HEK293 (cell line): Measurements from ENCODE around the gene BICRA.

Experiments used
- CTCF ChIA-PET: fragments of 350-600 bp; formaldehyde crosslinking; extraction: SDS; loops from one replicate; lab custom pipeline; 2021; ENCODE audit warnings: antibody characterized with exemption; lab: Yijun Ruan, JAX
- POLR2A ChIA-PET: fragments of 300-600 bp; formaldehyde crosslinking; extraction: SDS; loops from one replicate; lab custom pipeline; 2020; ENCODE audit warnings: antibody characterized with exemption, inconsistent platforms; lab: Yijun Ruan, JAX
- H3K27ac ChIP-seq: fragments of 200-500 bp; sonication (Bioruptor generic); 2 replicates; pipeline ENCODE4 v1.5.1; 2014; ENCODE audit warnings: low read depth, low read length, control low read depth, inconsistent platforms; ENCODE audit errors: extremely low read depth
- H3K36me3 ChIP-seq, 2 experiments: fragments of 200-500 bp in 1 of 2; sonication (Bioruptor generic) in 1 of 2; 1 replicate in 1 of 2; 2 replicates in 1 of 2; pipeline ENCODE4 v1.5.1; 2014 to 2017; ENCODE audit warnings: inconsistent platforms in 2 of 2, low read length in 2 of 2; ENCODE audit not compliant: control insufficient read depth in 2 of 2, insufficient read depth in 1 of 2
- H3K4me1 ChIP-seq: fragments of 200-500 bp; sonication (Bioruptor generic); 2 replicates; pipeline ENCODE4 v1.5.1; 2014; ENCODE audit warnings: mild to moderate bottlenecking, low read length, inconsistent platforms; ENCODE audit not compliant: control insufficient read depth, insufficient read depth
- H3K4me3 ChIP-seq: 2 replicates; pipeline ENCODE4 v1.5.1; 2011; ENCODE audit warnings: low read depth, mild to moderate bottlenecking, control low read depth, low read length, moderate library complexity
- H3K9me3 ChIP-seq: fragments of 200-500 bp; sonication (Bioruptor generic); 2 replicates; pipeline ENCODE4 v1.5.1; 2014; ENCODE audit warnings: low read depth, low read length, inconsistent platforms; ENCODE audit not compliant: control insufficient read depth, insufficient read depth
- GLI2 ChIP-seq: fragments of 450-650 bp; formaldehyde crosslinking; IDR thresholded peaks from 2 replicates; pipeline ENCODE4; 2017; ENCODE audit warnings: missing biosample characterization, missing genetic modification characterization, low read depth, borderline replicate concordance
- IKZF3 ChIP-seq: fragments of 450-650 bp; IDR thresholded peaks from 2 replicates; pipeline ENCODE4 v1.5.0; 2018; ENCODE audit warnings: missing biosample characterization, mild to moderate bottlenecking, missing genetic modification characterization, moderate library complexity
- KLF1 ChIP-seq: fragments of 450-650 bp; formaldehyde crosslinking; IDR thresholded peaks from 2 replicates; pipeline ENCODE4 v1.5.1; 2016; ENCODE audit warnings: missing biosample characterization, missing genetic modification characterization
- KLF16 ChIP-seq: fragments of 450-650 bp; formaldehyde crosslinking; IDR thresholded peaks from 2 replicates; pipeline ENCODE4 v1.5.1; 2017; ENCODE audit warnings: missing biosample characterization, missing genetic modification characterization
- SP2 ChIP-seq: fragments of 450-650 bp; formaldehyde crosslinking; IDR thresholded peaks from 2 replicates; pipeline ENCODE4 v1.5.1; 2016; ENCODE audit warnings: missing biosample characterization, missing genetic modification characterization
- ZBTB17 ChIP-seq: fragments of 450-650 bp; formaldehyde crosslinking; IDR thresholded peaks from 2 replicates; pipeline ENCODE4 v1.5.1; 2016; ENCODE audit warnings: missing biosample characterization, missing genetic modification characterization
- ZBTB48 ChIP-seq: fragments of 450-650 bp; formaldehyde crosslinking; IDR thresholded peaks from 2 replicates; pipeline ENCODE4 v1.5.1; 2016; ENCODE audit warnings: missing biosample characterization, missing genetic modification characterization
- ZEB2 ChIP-seq: fragments of 450-650 bp; formaldehyde crosslinking; IDR thresholded peaks from 2 replicates; pipeline ENCODE4 v1.5.1; 2016; ENCODE audit warnings: missing biosample characterization, missing genetic modification characterization
- ZFP37 ChIP-seq: fragments of 450-650 bp; formaldehyde crosslinking; IDR thresholded peaks from 2 replicates; pipeline ENCODE4 v1.5.1; 2016; ENCODE audit warnings: missing biosample characterization, missing genetic modification characterization
- ZFP69B ChIP-seq: fragments of 450-650 bp; formaldehyde crosslinking; IDR thresholded peaks from 2 replicates; pipeline ENCODE4 v1.5.1; 2016; ENCODE audit warnings: missing biosample characterization, missing genetic modification characterization
- ZNF169 ChIP-seq: fragments of 450-650 bp; formaldehyde crosslinking; IDR thresholded peaks from 2 replicates; pipeline ENCODE4 v1.5.1; 2016; ENCODE audit warnings: missing biosample characterization, missing genetic modification characterization
- ZNF184 ChIP-seq: fragments of 450-650 bp; IDR thresholded peaks from 2 replicates; pipeline ENCODE4 v1.5.1; 2018; ENCODE audit warnings: missing biosample characterization, mild to moderate bottlenecking, missing genetic modification characterization
- ZNF214 ChIP-seq: fragments of 450-650 bp; formaldehyde crosslinking; IDR thresholded peaks from 2 replicates; pipeline ENCODE4 v1.5.1; 2017; ENCODE audit warnings: missing biosample characterization, mild to moderate bottlenecking, missing genetic modification characterization, borderline replicate concordance
- ZNF280D ChIP-seq: fragments of 450-650 bp; formaldehyde crosslinking; IDR thresholded peaks from 2 replicates; pipeline ENCODE4 v1.5.1; 2016; ENCODE audit warnings: missing biosample characterization, missing genetic modification characterization
- ZNF302 ChIP-seq: fragments of 450-650 bp; formaldehyde crosslinking; IDR thresholded peaks from 2 replicates; pipeline ENCODE4 v1.5.1; 2016; ENCODE audit warnings: missing biosample characterization, missing genetic modification characterization, low read depth
- ZNF311 ChIP-seq: fragments of 450-650 bp; formaldehyde crosslinking; IDR thresholded peaks from 2 replicates; pipeline ENCODE4 v1.5.1; 2017; ENCODE audit warnings: missing biosample characterization, missing genetic modification characterization, borderline replicate concordance
- ZNF341 ChIP-seq: fragments of 450-650 bp; formaldehyde crosslinking; IDR thresholded peaks from 2 replicates; pipeline ENCODE4; 2016; ENCODE audit warnings: low read depth, missing biosample characterization, missing genetic modification characterization
- ZNF366 ChIP-seq: fragments of 450-650 bp; formaldehyde crosslinking; conservative IDR thresholded peaks from 2 replicates; pipeline ENCODE4 v1.5.1; 2016; ENCODE audit warnings: missing biosample characterization, missing genetic modification characterization
- ZNF449 ChIP-seq: fragments of 450-650 bp; formaldehyde crosslinking; IDR thresholded peaks from 2 replicates; pipeline ENCODE4 v1.5.1; 2017; ENCODE audit warnings: missing biosample characterization, mild to moderate bottlenecking, missing genetic modification characterization, moderate library complexity
- ZNF514 ChIP-seq: fragments of 450-650 bp; formaldehyde crosslinking; IDR thresholded peaks from 2 replicates; pipeline ENCODE4 v1.5.1; 2016; ENCODE audit warnings: missing biosample characterization, missing genetic modification characterization
- ZNF558 ChIP-seq: fragments of 450-650 bp; formaldehyde crosslinking; IDR thresholded peaks from 2 replicates; pipeline ENCODE4 v1.5.1; 2016; ENCODE audit warnings: missing biosample characterization, missing genetic modification characterization
- ZNF580 ChIP-seq: fragments of 450-650 bp; formaldehyde crosslinking; IDR thresholded peaks from 2 replicates; pipeline ENCODE4 v1.5.1; 2016; ENCODE audit warnings: missing biosample characterization, missing genetic modification characterization
- ZNF660 ChIP-seq: fragments of 450-650 bp; IDR thresholded peaks from 2 replicates; pipeline ENCODE4 v1.5.1; 2018; ENCODE audit warnings: missing biosample characterization, mild to moderate bottlenecking, missing genetic modification characterization
- ZNF664 ChIP-seq: fragments of 450-650 bp; formaldehyde crosslinking; IDR thresholded peaks from 2 replicates; pipeline ENCODE4 v1.5.1; 2016; ENCODE audit warnings: missing biosample characterization, missing genetic modification characterization
- ZNF747 ChIP-seq: fragments of 450-650 bp; formaldehyde crosslinking; IDR thresholded peaks from 2 replicates; pipeline ENCODE4 v1.5.1; 2016; ENCODE audit warnings: missing biosample characterization, missing genetic modification characterization
- ZNF785 ChIP-seq: fragments of 450-650 bp; formaldehyde crosslinking; IDR thresholded peaks from 2 replicates; pipeline ENCODE4 v1.5.1; 2016; ENCODE audit warnings: missing biosample characterization, missing genetic modification characterization
- ZNF843 ChIP-seq: fragments of 450-650 bp; formaldehyde crosslinking; IDR thresholded peaks from 2 replicates; pipeline ENCODE4 v1.5.1; 2016; ENCODE audit warnings: missing biosample characterization, missing genetic modification characterization
- ZXDB ChIP-seq: fragments of 450-650 bp; formaldehyde crosslinking; IDR thresholded peaks from 2 replicates; pipeline ENCODE4 v1.5.1; 2016; ENCODE audit warnings: missing biosample characterization, missing genetic modification characterization

The BICRA gene

GRCh38 chr19:47697863-47698609 is 89.1 kb downstream of the BICRA start (continued):
- TF ChIP-seq ZBTB17 (tag by site-specific recombination) (peak; percentile 78), ZNF843 (peak; percentile 41; the same call in 1 of the 2 replicates), ZFP69B (tag by site-specific recombination) (0 out of 2 replicates have a peak, but pooled peaks have one; percentile 49), ZNF169 (tag by site-specific recombination) (no peak), SP2 (tag by site-specific recombination) (no peak), IKZF3 (tag by site-specific recombination) (peak; percentile 73), ZNF449 (peak; percentile 85), ZNF514 (tag by site-specific recombination) (no peak), ZNF558 (tag by site-specific recombination) (no peak), ZNF580 (0 out of 2 replicates have a peak, but pooled peaks have one; percentile 40), ZFP37 (tag by site-specific recombination) (0 out of 2 replicates have a peak, but pooled peaks have one; percentile 29), ZNF660 (tag by site-specific recombination) (peak; percentile 85), ZNF341 (tag by site-specific recombination) (peak; percentile 45), ZEB2 (tag by site-specific recombination) (peak; percentile 31; the same call in 1 of the 2 replicates), ZNF785 (tag by site-specific recombination) (peak; percentile 51; the same call in 1 of the 2 replicates), KLF16 (tag by site-specific recombination) (0 out of 2 replicates have a peak, but pooled peaks have one; percentile 31), ZNF366 (tag by site-specific recombination) (peak; percentile 97)
- TF ChIP-seq, all 188 proteins: peak for 35

GRCh38 chr19:47698631-47699359 is 89.9 kb downstream of the BICRA start:
- Histone ChIP-seq H3K9me3 (no peaks in the 10 kb centered on the region), H3K27ac (no peak overlapping the region), H3K4me1 (no peaks in the 10 kb centered on the region), H3K36me3 (peaks cover 15 to 50% of the 10 kb centered on the region in 2 experiments; a peak in 2 of 3 replicates), H3K4me3 (no peak overlapping the region)
- TF ChIP-seq ZNF747 (no peak), ZNF311 (tag by site-specific recombination) (no peak), ZXDB (tag by site-specific recombination) (no peak), ZNF302 (tag by site-specific recombination) (no peak), ZNF184 (tag by site-specific recombination) (no peak), ZNF214 (tag by site-specific recombination) (no peak), KLF1 (tag by site-specific recombination) (no peak), ZNF280D (tag by site-specific recombination) (no peak), ZBTB48 (tag by site-specific recombination) (no peak), ZNF664 (tag by site-specific recombination) (no peak), GLI2 (tag by site-specific recombination) (no peak)
- POLR2A ChIA-PET: interaction anchor here (1.5 kb wide), 1 partner anchor 215 kb away, joined by 3 read pairs; the partner anchor contains the start of gene KPTN
- CTCF ChIA-PET: interaction anchor here (0.6 to 6.4 kb wide), 42 partner anchors 8 to 576 kb away, joined by 3 to 102 read pairs (median 4); partner anchors contain the start of genes EHD2, KPTN, NAPA and NOP53
